HCT116 (cell line): ENCODE results near the gene TRPM1. TPM values are rescaled to one million over a fixed set of nuclear protein-coding genes. Genes with fewer than 3 reads are reported as not detected.

Experiments
- ATAC-seq: fragments of 200-7000 bp; cut with Tn5 transposase; 2 replicates; pipeline ENCODE4 v1.9.1; 2020; ENCODE audit warnings: mild to moderate bottlenecking, moderate library complexity
- BruUV-seq: library from RNA; stranded (reverse); fragments of 400-500 nt; replicated peaks from 2 replicates; lab custom pipeline; 2021; lab: Mats Ljungman, UMichigan
- CTCF ChIA-PET: fragments of 300-600 bp; sonication (Branson Sonifier 250); formaldehyde crosslinking; loops from one replicate; lab custom pipeline; 2021; ENCODE audit warnings: antibody characterized with exemption; lab: Charles Lee
- POLR2A ChIA-PET: fragments of 300-600, 350-600 bp; sonication (Branson Sonifier 250); formaldehyde crosslinking; loops from one replicate; lab custom pipeline; 2021; ENCODE audit warnings: antibody characterized with exemption; lab: Charles Lee
- RAD21 ChIA-PET, 2 experiments: fragments of 300-600 bp; sonication (Branson Sonifier 250); formaldehyde crosslinking; loops; one replicate each; lab custom pipeline; 2023; ENCODE audit warnings: low total read pairs in 2 of 2; ENCODE audit not compliant: uncharacterized antibody in 2 of 2, unreplicated experiment in 2 of 2, low non-redundant PET in 1 of 2; lab: Charles Lee
- DNase-seq: peaks from one replicate; pipeline ENCODE4 v3.0.0-alpha.2; 2010; ENCODE audit warnings: low read depth, low spot score
- H2AFZ ChIP-seq: fragments of 200-600 bp; shearing (Covaris generic), sonication (generic); 2 replicates; pipeline ENCODE4 v1.6.1; 2017; ENCODE audit warnings: low read depth, mixed run types, mixed read lengths, antibody characterized with exemption, low read length; ENCODE audit not compliant: poor library complexity, severe bottlenecking
- H3K27ac ChIP-seq: 2 replicates; pipeline ENCODE4 v1.5.1; 2012; ENCODE audit warnings: low read depth, low read length
- H3K27me3 ChIP-seq: fragments of 200-600 bp; sonication (generic); 2 replicates; pipeline ENCODE4 v1.6.1; 2016; ENCODE audit warnings: mixed run types, low read length, mixed read lengths; ENCODE audit not compliant: insufficient read depth
- H3K36me3 ChIP-seq, 2 experiments: fragments of 200-500 bp in 1 of 2; fragments of 200-600 bp in 1 of 2; sonication (Bioruptor generic) in 1 of 2; sonication (generic) in 1 of 2; 2 replicates each; pipeline versions ENCODE4 v1.5.1 to v1.6.1; 2014 to 2016; ENCODE audit warnings: low read length in 2 of 2, inconsistent platforms in 1 of 2, mixed read lengths in 1 of 2, mixed run types in 1 of 2; ENCODE audit not compliant: insufficient read depth in 2 of 2, control insufficient read depth in 1 of 2
- H3K4me1 ChIP-seq, 2 experiments: fragments of 200-600 bp in 1 of 2; sonication (generic) in 1 of 2; 2 replicates each; pipeline versions ENCODE4 v1.5.1 to v1.6.1; 2012 to 2017; ENCODE audit warnings: low read length in 2 of 2, inconsistent platforms in 1 of 2, mild to moderate bottlenecking in 1 of 2, mixed read lengths in 1 of 2, mixed run types in 1 of 2, moderate library complexity in 1 of 2; ENCODE audit not compliant: insufficient read depth in 2 of 2, control insufficient read depth in 1 of 2
- H3K4me2 ChIP-seq: fragments of 200-600 bp; sonication (generic); 2 replicates; pipeline ENCODE4 v1.6.1; 2017; ENCODE audit warnings: mixed run types, low read length, mixed read lengths
- H3K4me3 ChIP-seq, 2 experiments: fragments of 200-600 bp in 1 of 2; sonication (generic) in 1 of 2; replicated peaks in 1 of 2; 2 replicates each; pipeline ENCODE4 v1.5.1; 2011 to 2016; ENCODE audit warnings: low read length in 2 of 2, control low read depth in 1 of 2, low read depth in 1 of 2, mild to moderate bottlenecking in 1 of 2, mixed read lengths in 1 of 2, mixed run types in 1 of 2
- H3K79me2 ChIP-seq: fragments of 200-600 bp; sonication (generic); 2 replicates; pipeline ENCODE4 v1.6.1; 2017; ENCODE audit warnings: mild to moderate bottlenecking, mixed run types, low read length, moderate library complexity, mixed read lengths; ENCODE audit not compliant: insufficient read depth
- H3K9ac ChIP-seq: fragments of 200-600 bp; sonication (generic); 2 replicates; pipeline ENCODE4 v1.6.1; 2016; ENCODE audit warnings: low read length, mixed read lengths
- H3K9me2 ChIP-seq: fragments of 200-600 bp; sonication (generic), shearing (Covaris generic); 2 replicates; pipeline ENCODE4 v1.6.1; 2017; ENCODE audit warnings: mixed run types, mild to moderate bottlenecking, moderate library complexity; ENCODE audit not compliant: insufficient read depth
- H3K9me3 ChIP-seq, 2 experiments: fragments of 200-500 bp in 1 of 2; fragments of 200-600 bp in 1 of 2; sonication (Bioruptor generic) in 1 of 2; sonication (generic) in 1 of 2; 2 replicates each; pipeline ENCODE4 v1.6.1; 2014 to 2017; ENCODE audit warnings: low read length in 2 of 2, mixed read lengths in 2 of 2, inconsistent platforms in 1 of 2, low read depth in 1 of 2, mild to moderate bottlenecking in 1 of 2, mixed run types in 1 of 2, moderate library complexity in 1 of 2; ENCODE audit not compliant: control insufficient read depth in 1 of 2, insufficient read depth in 1 of 2
- H4K20me1 ChIP-seq: fragments of 200-600 bp; sonication (generic), shearing (Covaris generic); 2 replicates; pipeline ENCODE4 v1.6.1; 2017; ENCODE audit warnings: mixed run types, mild to moderate bottlenecking, moderate library complexity; ENCODE audit not compliant: insufficient read depth
- CBX3 ChIP-seq: IDR thresholded peaks from 2 replicates; pipeline ENCODE4 v1.6.1; 2012; ENCODE audit warnings: low read depth
- EZH2 ChIP-seq: fragments of 200-600 bp; sonication (generic); IDR thresholded peaks from 2 replicates; pipeline ENCODE4 v1.6.1; 2017; ENCODE audit warnings: antibody characterized with exemption, mixed run types
- FOSL1 ChIP-seq: IDR thresholded peaks from 2 replicates; pipeline ENCODE4 v1.6.1; 2012; ENCODE audit warnings: low read depth
- JUND ChIP-seq: IDR thresholded peaks from 2 replicates; pipeline ENCODE4 v1.6.1; 2012
- POLR2A ChIP-seq: IDR thresholded peaks from 2 replicates; pipeline ENCODE4 v1.7.0; 2011; ENCODE audit warnings: borderline replicate concordance; ENCODE audit not compliant: insufficient read depth, insufficient read length; ENCODE audit errors: extremely low read depth
- POLR2AphosphoS5 ChIP-seq: IDR thresholded peaks from 2 replicates; pipeline ENCODE4 v1.6.1; 2011; ENCODE audit warnings: mild to moderate bottlenecking, low read depth, low read length, moderate library complexity
- RAD21 ChIP-seq: IDR thresholded peaks from 2 replicates; pipeline ENCODE4 v1.6.1; 2012; ENCODE audit warnings: low read depth, mild to moderate bottlenecking
- SP1 ChIP-seq: IDR thresholded peaks from 2 replicates; pipeline ENCODE4 v1.6.1; 2012; ENCODE audit warnings: low read depth
- SRF ChIP-seq: IDR thresholded peaks from 2 replicates; pipeline ENCODE4 v1.6.1; 2012; ENCODE audit warnings: low read depth
- TCF7L2 ChIP-seq: IDR thresholded peaks from 2 replicates; pipeline ENCODE4 v1.7.0; 2011; ENCODE audit warnings: borderline replicate concordance, inconsistent platforms; ENCODE audit not compliant: insufficient read depth, insufficient read length; ENCODE audit errors: extremely low read depth
- YY1 ChIP-seq: IDR thresholded peaks from 2 replicates; pipeline ENCODE4 v1.6.1; 2011; ENCODE audit warnings: low read length, low read depth, moderate library complexity, mild to moderate bottlenecking; ENCODE audit not compliant: insufficient replicate concordance; ENCODE audit errors: extremely low read depth
- ZFX ChIP-seq: fragments of 450-650 bp; IDR thresholded peaks from 2 replicates; pipeline ENCODE4 v1.6.1; 2017
- ZNF274 ChIP-seq: fragments of 200-500 bp; sonication (Bioruptor generic); IDR thresholded peaks from 2 replicates; pipeline ENCODE4 v1.6.1; 2014; ENCODE audit warnings: mild to moderate bottlenecking, low read depth, low read length, inconsistent platforms
- intact Hi-C: fragments of 100-400 bp; cut with micrococcal nuclease; formaldehyde crosslinking; loops from 2 replicates; pipeline ENCODE4 v1.10.0; 2022
- total RNA-seq: library from RNA; stranded (reverse); gene quantifications from one replicate; pipeline ENCODE4 v1.2.1, GENCODE V29; 2021; ENCODE audit not compliant: unreplicated experiment
- TF ChIP-seq, protein P1 (sequence below): IDR thresholded peaks from 2 replicates; pipeline ENCODE4 v1.6.1; 2012; ENCODE audit warnings: low read depth

The TRPM1 gene
- total RNA-seq, 1 experiment from 2014 or later = not detected

DNA sequence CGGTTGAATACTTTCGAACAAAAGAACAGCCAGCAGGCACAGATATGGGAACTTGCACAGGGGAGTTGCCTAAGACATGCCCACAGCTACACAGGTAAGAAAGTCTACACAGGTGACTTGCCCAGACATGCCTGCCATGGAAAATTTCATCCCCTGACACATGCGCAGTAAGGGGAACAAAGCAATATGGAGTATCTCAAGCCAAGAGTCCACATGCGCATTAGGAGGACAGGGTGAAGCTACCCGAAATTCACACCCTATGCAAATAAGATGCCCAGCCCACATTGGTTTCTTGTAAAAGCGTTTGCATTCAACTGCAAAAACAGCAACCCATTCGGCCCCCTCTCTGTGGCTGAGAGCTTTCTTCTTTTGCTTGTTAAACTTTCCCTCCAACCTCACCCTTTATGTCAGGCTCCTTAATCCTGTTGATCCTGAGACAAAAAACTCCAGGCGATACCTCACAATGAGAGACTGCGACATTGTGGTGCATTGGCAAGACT is 49.3 kb upstream of the TRPM1 start:
- no peak overlapping the region for H2AFZ ChIP-seq
- CTCF ChIA-PET = interaction anchor here (1.5 kb wide), 1 partner anchor 338 kb away, joined by 5 read pairs; no protein-coding TSS in a partner anchor
- no peak overlapping the region for H3K4me3 ChIP-seq
- RAD21 ChIA-PET = no interaction called here
- ATAC-seq = no peak
- no peaks in the 10 kb centered on the region for H3K9me2 ChIP-seq
- H3K36me3 ChIP-seq = no peaks in the 10 kb centered on the region
- BruUV-seq = no TSS peak
- no peak overlapping the region for H3K4me2 ChIP-seq
- no peaks in the 10 kb centered on the region for H3K79me2 ChIP-seq
- H3K9ac ChIP-seq = no peak overlapping the region
- POLR2A ChIA-PET = no interaction called here
- intact Hi-C loops = no loop called here
- H3K27ac ChIP-seq = no peak overlapping the region
- H4K20me1 ChIP-seq = no peaks in the 10 kb centered on the region
- H3K4me1 ChIP-seq = no peaks in the 10 kb centered on the region
- no peaks in the 10 kb centered on the region for H3K9me3 ChIP-seq
- H3K27me3 ChIP-seq = no peaks in the 10 kb centered on the region
- DNase-seq = no peak
- TF ChIP-seq POLR2A = no peak
- TF ChIP-seq ZFX = no peak
- no peak for TF ChIP-seq ZNF274
- TF ChIP-seq TCF7L2 = no peak

DNA sequence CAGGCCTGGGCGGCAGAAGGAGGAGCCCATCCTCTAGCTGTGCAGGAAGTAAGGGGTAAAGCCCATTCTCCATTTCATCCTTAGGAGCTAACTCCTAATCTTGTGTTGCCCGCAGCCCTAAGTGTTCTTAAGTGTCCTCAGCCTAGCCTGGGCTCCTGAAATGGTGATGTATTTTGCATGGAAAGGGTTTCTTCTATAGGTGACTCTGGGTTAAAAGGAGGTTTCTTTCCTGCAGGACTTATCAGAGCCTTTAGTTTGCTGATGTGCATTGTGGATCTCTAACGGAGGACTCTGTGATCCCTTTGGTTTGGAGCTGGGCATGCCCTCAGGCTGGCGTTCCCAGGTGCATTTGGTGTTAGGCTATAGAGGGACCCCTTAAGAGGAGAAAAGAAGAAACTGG is 48.5 kb upstream of the TRPM1 start:
- DNase-seq (no peak), ATAC-seq (no peak)
- H3K27ac ChIP-seq = no peak overlapping the region
- ChIA-PET RAD21 (no interaction called here), CTCF (interaction anchor here (1.5 kb wide), 1 partner anchor 339 kb away, joined by 5 read pairs; no protein-coding TSS in a partner anchor), POLR2A (no interaction called here)
- H3K9me2 ChIP-seq = no peaks in the 10 kb centered on the region
- BruUV-seq = no TSS peak
- no peaks in the 10 kb centered on the region for H3K4me1 ChIP-seq
- H3K4me2 ChIP-seq = no peak overlapping the region
- H3K9me3 ChIP-seq = no peaks in the 10 kb centered on the region
- TF ChIP-seq TCF7L2 = no peak
- TF ChIP-seq POLR2A = no peak
- no peak for TF ChIP-seq FOSL1
- no peak for TF ChIP-seq CBX3
- no peak for TF ChIP-seq YY1
- TF ChIP-seq RAD21 = no peak
- TF ChIP-seq SP1 = no peak
- TF ChIP-seq SRF = no peak
- TF ChIP-seq, protein P1, sequence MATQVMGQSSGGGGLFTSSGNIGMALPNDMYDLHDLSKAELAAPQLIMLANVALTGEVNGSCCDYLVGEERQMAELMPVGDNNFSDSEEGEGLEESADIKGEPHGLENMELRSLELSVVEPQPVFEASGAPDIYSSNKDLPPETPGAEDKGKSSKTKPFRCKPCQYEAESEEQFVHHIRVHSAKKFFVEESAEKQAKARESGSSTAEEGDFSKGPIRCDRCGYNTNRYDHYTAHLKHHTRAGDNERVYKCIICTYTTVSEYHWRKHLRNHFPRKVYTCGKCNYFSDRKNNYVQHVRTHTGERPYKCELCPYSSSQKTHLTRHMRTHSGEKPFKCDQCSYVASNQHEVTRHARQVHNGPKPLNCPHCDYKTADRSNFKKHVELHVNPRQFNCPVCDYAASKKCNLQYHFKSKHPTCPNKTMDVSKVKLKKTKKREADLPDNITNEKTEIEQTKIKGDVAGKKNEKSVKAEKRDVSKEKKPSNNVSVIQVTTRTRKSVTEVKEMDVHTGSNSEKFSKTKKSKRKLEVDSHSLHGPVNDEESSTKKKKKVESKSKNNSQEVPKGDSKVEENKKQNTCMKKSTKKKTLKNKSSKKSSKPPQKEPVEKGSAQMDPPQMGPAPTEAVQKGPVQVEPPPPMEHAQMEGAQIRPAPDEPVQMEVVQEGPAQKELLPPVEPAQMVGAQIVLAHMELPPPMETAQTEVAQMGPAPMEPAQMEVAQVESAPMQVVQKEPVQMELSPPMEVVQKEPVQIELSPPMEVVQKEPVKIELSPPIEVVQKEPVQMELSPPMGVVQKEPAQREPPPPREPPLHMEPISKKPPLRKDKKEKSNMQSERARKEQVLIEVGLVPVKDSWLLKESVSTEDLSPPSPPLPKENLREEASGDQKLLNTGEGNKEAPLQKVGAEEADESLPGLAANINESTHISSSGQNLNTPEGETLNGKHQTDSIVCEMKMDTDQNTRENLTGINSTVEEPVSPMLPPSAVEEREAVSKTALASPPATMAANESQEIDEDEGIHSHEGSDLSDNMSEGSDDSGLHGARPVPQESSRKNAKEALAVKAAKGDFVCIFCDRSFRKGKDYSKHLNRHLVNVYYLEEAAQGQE = no peak
- no peak for TF ChIP-seq JUND
- TF ChIP-seq POLR2AphosphoS5 = no peak
- TF ChIP-seq EZH2 = no peak
- intact Hi-C loops = no loop called here
- no peaks in the 10 kb centered on the region for H3K36me3 ChIP-seq
- H3K9ac ChIP-seq = no peak overlapping the region
- H3K27me3 ChIP-seq = no peaks in the 10 kb centered on the region
- no peak overlapping the region for H2AFZ ChIP-seq
- no peak overlapping the region for H3K4me3 ChIP-seq
- no peaks in the 10 kb centered on the region for H3K79me2 ChIP-seq
- no peaks in the 10 kb centered on the region for H4K20me1 ChIP-seq
